Right atrium auricular region (tissue), 2 donors: ENCODE results near the gene CPEB2. TPM values are rescaled to one million over a fixed set of nuclear protein-coding genes. Genes with fewer than 3 reads are reported as not detected.

Experiments
- DNase-seq: peaks from one replicate; pipeline ENCODE4 v3.0.0-alpha.2; 2019; ENCODE audit warnings: low spot score
- H3K27ac ChIP-seq, 2 donors: fragments of 200-600 bp; sonication (generic); 1 replicate in 1 of 2; 2 replicates in 1 of 2; pipeline ENCODE4 v1.5.1; 2016 to 2019
- H3K27me3 ChIP-seq, 2 donors: fragments of 200-600 bp; sonication (generic); one replicate each; pipeline versions ENCODE4 v1.5.1 to v1.6.0; 2017 to 2019
- H3K36me3 ChIP-seq: fragments of 200-600 bp; sonication (generic); one replicate; pipeline ENCODE4 v1.5.1; 2016
- H3K4me1 ChIP-seq, 2 donors: fragments of 200-600 bp; sonication (generic); one replicate each; pipeline versions ENCODE4 v1.5.1 to v1.6.0; 2017 to 2019
- H3K4me3 ChIP-seq, 2 donors: fragments of 200-600 bp; sonication (generic); 1 replicate in 1 of 2; 2 replicates in 1 of 2; pipeline ENCODE4 v1.5.1; 2017 to 2019; ENCODE audit warnings: mild to moderate bottlenecking in 1 of 2, moderate library complexity in 1 of 2
- H3K9me3 ChIP-seq, 2 donors: fragments of 200-600 bp; sonication (generic); one replicate each; pipeline ENCODE4 v1.5.1; 2019
- total RNA-seq, 2 donors: library from RNA; depleted of rRNA; stranded (reverse); fragments of >200 nt; gene quantifications; one replicate each; pipeline ENCODE4 v1.1.0, GENCODE V29; 2016
- TF ChIP-seq, protein P1 (sequence below), 2 donors: fragments of 200-600 bp; sonication (generic); IDR thresholded peaks; one replicate each; pipeline ENCODE4 v1.5.1; 2019; ENCODE audit warnings: antibody characterized with exemption in 2 of 2

The CPEB2 gene
- total RNA-seq, 2 donors from 2014 or later = 8.6 to 11.6 TPM

DNA sequence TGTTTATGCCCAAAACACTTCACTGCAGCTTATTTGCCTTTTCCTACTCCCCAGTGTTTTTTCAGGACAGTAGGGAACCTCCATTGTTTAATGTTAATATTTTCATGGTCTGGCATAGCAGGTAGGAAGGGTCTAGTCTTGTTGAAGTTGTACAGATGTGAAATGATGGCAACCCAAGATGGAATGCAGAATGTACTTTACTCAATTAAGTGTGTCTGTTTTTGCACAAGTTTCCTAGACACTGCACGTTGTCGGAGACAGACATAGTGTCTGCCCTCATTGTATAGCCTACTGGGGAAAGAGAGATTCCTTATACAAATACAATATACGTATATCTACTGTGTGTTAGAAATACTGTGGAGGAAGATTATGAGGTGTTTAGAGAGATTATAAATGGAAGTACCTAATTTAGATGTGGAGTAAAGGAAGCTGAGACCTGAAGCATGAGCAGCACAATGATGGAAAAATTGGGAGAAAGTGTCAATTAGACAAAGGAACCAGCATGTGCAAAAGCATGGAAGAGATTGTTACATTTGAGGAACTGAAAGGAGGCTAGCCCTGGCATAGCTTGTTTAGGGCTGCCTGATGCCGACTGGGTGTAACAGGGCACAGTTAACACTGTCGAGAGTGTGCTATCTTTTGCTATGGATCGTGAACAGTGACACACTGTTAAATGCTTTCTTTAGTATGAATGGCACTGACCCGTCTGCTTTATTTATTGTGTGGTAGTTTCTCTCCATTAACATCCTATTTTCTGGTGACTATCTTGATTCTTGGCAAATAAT lies 18.4 kb downstream of the CPEB2 start:
- Histone ChIP-seq H3K4me1 (peaks cover 0 to 35% of the 10 kb centered on the region in 2 donors), H3K9me3 (no peaks in the 10 kb centered on the region), H3K27ac (no peak overlapping the region), H3K4me3 (no peak overlapping the region), H3K27me3 (no peaks in the 10 kb centered on the region), H3K36me3 (peaks cover 13% of the 10 kb centered on the region)
- TF ChIP-seq, protein P1, sequence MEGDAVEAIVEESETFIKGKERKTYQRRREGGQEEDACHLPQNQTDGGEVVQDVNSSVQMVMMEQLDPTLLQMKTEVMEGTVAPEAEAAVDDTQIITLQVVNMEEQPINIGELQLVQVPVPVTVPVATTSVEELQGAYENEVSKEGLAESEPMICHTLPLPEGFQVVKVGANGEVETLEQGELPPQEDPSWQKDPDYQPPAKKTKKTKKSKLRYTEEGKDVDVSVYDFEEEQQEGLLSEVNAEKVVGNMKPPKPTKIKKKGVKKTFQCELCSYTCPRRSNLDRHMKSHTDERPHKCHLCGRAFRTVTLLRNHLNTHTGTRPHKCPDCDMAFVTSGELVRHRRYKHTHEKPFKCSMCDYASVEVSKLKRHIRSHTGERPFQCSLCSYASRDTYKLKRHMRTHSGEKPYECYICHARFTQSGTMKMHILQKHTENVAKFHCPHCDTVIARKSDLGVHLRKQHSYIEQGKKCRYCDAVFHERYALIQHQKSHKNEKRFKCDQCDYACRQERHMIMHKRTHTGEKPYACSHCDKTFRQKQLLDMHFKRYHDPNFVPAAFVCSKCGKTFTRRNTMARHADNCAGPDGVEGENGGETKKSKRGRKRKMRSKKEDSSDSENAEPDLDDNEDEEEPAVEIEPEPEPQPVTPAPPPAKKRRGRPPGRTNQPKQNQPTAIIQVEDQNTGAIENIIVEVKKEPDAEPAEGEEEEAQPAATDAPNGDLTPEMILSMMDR (IDR thresholded peaks at IDR 0.05) = no peak
- no peak for DNase-seq

DNA sequence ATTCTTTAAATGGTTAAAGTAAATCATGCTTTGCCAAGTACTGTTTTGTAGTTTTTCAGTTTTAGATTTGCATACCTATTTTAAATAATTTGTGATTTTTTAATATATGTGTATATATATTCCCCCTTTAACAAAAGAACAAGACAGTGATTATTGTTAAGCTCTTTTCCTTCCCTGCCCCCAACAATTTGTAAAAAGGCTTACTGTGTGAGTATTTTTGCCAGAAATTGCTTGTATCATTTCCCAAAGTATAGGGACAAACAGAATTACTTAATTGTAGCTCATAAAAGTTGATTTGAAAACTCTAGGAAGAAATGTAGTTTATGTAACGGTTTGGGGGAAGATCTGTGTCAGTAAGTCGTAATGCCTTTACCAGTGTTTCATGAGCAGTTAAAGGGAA lies 19.0 kb downstream of the CPEB2 start:
- Histone ChIP-seq H3K27me3 (no peaks in the 10 kb centered on the region), H3K27ac (no peak overlapping the region)

DNA sequence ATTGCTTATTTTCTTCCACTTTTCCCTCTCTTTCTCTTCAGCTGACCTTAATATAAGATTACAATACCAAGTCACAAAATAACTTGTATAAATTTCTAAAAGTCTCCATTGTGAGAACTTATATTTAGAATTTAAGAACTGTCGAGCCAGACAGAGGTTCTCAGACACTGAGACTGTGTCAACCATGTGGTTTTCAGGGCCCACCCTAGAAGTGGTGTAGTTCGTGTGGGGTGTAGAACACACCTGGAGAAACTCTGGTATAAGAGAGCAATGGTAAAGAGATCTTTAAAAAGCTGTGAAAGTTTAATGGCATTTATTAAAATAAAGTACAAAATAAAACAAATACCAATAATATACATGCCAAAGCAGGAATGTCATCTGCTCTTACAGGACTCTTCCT lies 19.7 kb downstream of the CPEB2 start:
- peaks cover 0 to 35% of the 10 kb centered on the region in 2 donors for H3K4me1 ChIP-seq
- peaks cover 7% of the 10 kb centered on the region for H3K36me3 ChIP-seq
- DNase-seq = no peak
- TF ChIP-seq, protein P1 (IDR thresholded peaks at IDR 0.05) = no peak
- H3K27me3 ChIP-seq = no peaks in the 10 kb centered on the region
- no peaks in the 10 kb centered on the region for H3K9me3 ChIP-seq
- H3K4me3 ChIP-seq = no peak overlapping the region
- no peak overlapping the region for H3K27ac ChIP-seq

More for the DNA sequence above, 19.0 kb downstream of the CPEB2 start:
- Histone ChIP-seq H3K4me1 (peaks cover 0 to 35% of the 10 kb centered on the region in 2 donors), H3K36me3 (peaks cover 8% of the 10 kb centered on the region), H3K9me3 (no peaks in the 10 kb centered on the region), H3K4me3 (no peak overlapping the region)
- TF ChIP-seq, protein P1 (IDR thresholded peaks at IDR 0.05) = no peak
- no peak for DNase-seq

DNA sequence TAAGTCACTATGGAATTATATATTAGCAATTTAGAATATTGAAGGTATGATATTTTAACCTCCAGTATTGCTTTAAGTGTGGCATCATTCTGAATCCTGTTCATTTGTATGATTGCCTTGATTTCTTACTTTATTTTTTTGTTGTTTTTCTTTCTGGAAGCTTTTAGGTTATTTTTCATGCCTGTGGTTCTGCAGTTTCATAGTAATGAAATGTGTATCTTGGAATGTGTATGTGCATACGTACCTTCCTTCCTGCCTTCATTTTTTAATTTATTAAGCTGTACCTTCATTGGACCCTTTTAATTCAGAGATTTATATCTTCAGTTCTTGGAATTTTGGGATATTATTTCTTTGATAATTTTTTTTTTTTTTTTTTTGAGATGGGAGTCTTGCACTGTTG lies 22.1 kb downstream of the CPEB2 start:
- TF ChIP-seq, protein P1 (IDR thresholded peaks at IDR 0.05) = no peak
- DNase-seq = no peak
- peaks cover 0 to 22% of the 10 kb centered on the region in 2 donors for H3K4me1 ChIP-seq
- no peaks in the 10 kb centered on the region for H3K9me3 ChIP-seq
- H3K4me3 ChIP-seq = no peak overlapping the region
- no peak overlapping the region for H3K27ac ChIP-seq
- no peaks in the 10 kb centered on the region for H3K36me3 ChIP-seq
- H3K27me3 ChIP-seq = no peaks in the 10 kb centered on the region

DNA sequence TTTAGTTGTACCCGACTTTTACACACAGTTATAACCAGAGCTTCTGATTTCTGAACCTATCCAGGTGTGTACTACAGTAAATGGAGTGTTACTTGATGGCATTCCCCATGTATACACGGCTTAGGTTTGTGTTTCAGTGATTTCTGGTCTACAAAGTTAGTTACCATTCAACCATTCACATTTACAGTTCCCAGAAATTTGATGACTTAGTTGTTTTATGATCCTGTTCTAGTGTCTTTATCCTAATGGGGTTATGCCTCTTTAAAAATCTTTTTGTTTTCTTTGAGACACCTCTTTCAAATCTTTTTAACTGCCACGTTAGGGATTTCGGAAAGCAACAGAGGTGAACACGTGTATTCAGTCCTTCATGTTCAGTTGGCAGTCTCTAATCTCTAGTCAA lies 23.4 kb downstream of the CPEB2 start:
- Histone ChIP-seq H3K27me3 (no peaks in the 10 kb centered on the region), H3K4me3 (no peak overlapping the region), H3K4me1 (peaks cover 0 to 15% of the 10 kb centered on the region in 2 donors), H3K36me3 (no peaks in the 10 kb centered on the region), H3K27ac (no peak overlapping the region), H3K9me3 (no peaks in the 10 kb centered on the region)
- DNase-seq = no peak
- TF ChIP-seq, protein P1 (IDR thresholded peaks at IDR 0.05) = no peak
